Anterior cingulate cortex (tissue), 58 donors: Measurements from ENCODE around the gene GOLGA6L24.
"Not testable (repeated sequence)": the region's sequence is repeated elsewhere in the genome, so short reads cannot be mapped to it uniquely, and the experiment has no call there.

Experiments
- DNase-seq, 58 donors: peaks; one replicate each; lab custom pipeline; 2025; lab: John Stamatoyannopoulos, UW

GOLGA6L24 gene

GRCh38 chr15:28357984-28358383 is at the start of gene GOLGA6L24:
GOLGA6L24 (minus strand) TSS chr15:28358084; CDS start chr15:28358023, 61 bp downstream.
- not testable (repeated sequence) for DNase-seq

GRCh38 chr15:28402774-28403435 is 45.0 kb upstream of the GOLGA6L24 start:
- DNase-seq: not testable (repeated sequence)

- not testable (repeated sequence) for DNase-seq
Observed at GRCh38 chr15:28396022-28396421, 38.1 kb upstream of the GOLGA6L24 start.

- not testable (repeated sequence) for DNase-seq
Observed at GRCh38 chr15:28380053-28380452, 22.2 kb upstream of the GOLGA6L24 start.

- DNase-seq: not testable (repeated sequence)
Observed at GRCh38 chr15:28378364-28378763, 20.5 kb upstream of the GOLGA6L24 start, which contains the start of gene GOLGA8F. GOLGA8F (plus strand) TSS chr15:28378664; CDS start chr15:28378762, 98 bp downstream.

GRCh38 chr15:28365502-28365901 is 7.6 kb upstream of the GOLGA6L24 start:
- not testable (repeated sequence) for DNase-seq

- DNase-seq: not testable (repeated sequence)
Observed at GRCh38 chr15:28322129-28322588, 35.7 kb downstream of the GOLGA6L24 start, which contains the start of gene HERC2. HERC2 (minus strand) TSS chr15:28322179; CDS start chr15:28321433, 746 bp downstream.

GRCh38 chr15:28321358-28322078 is 36.4 kb downstream of the GOLGA6L24 start:
- DNase-seq: not testable (repeated sequence)

- DNase-seq: not testable (repeated sequence)
Observed at GRCh38 chr15:28319725-28320124, 38.2 kb downstream of the GOLGA6L24 start.

- not testable (repeated sequence) for DNase-seq
Observed at GRCh38 chr15:28318828-28319227, 39.1 kb downstream of the GOLGA6L24 start.

GRCh38 chr15:28318122-28318521 is 39.8 kb downstream of the GOLGA6L24 start:
- not testable (repeated sequence) for DNase-seq

GRCh38 chr15:28316958-28317357 is 40.9 kb downstream of the GOLGA6L24 start:
- not testable (repeated sequence) for DNase-seq

- not testable (repeated sequence) for DNase-seq
Observed at GRCh38 chr15:28310454-28310853, 47.4 kb downstream of the GOLGA6L24 start.

- not testable (repeated sequence) for DNase-seq
Observed at GRCh38 chr15:28308718-28309117, 49.2 kb downstream of the GOLGA6L24 start.
